ENCODE measurements around the gene RND3. TPM values are rescaled to one million over a fixed set of nuclear protein-coding genes. Genes with fewer than 3 reads are reported as not detected.

Gene RND3
- total RNA-seq, 2 experiments from 2014 or later = not detected

GRCh38 chr2:150441226-150441625, 46.2 kb downstream of the RND3 start:
- no peaks in the 10 kb centered on the region for H3K36me3 ChIP-seq (ENCODE audit: insufficient read depth, low read length)
- intact Hi-C loops (cut with micrococcal nuclease; ENCODE audit: unreplicated experiment) = no loop called here
- no peaks in the 10 kb centered on the region for H3K79me2 ChIP-seq (ENCODE audit: insufficient read depth, low read depth, low read length)
- BruUV-seq (replicated peaks) = no TSS peak
- no peak for DNase-seq (ENCODE audit: low spot score)
- H3K4me3 ChIP-seq (ENCODE audit: low read depth, low read length, poor library complexity, severe bottlenecking) = no peak overlapping the region
- TF ChIP-seq CTCF (conservative IDR thresholded peaks at IDR 0.05; ENCODE audit: low read length) = no peak
- no peak for TF ChIP-seq EZH2phosphoT487 (IDR thresholded peaks at IDR 0.05; ENCODE audit: borderline replicate concordance, low read depth, low read length)
- POLR2A ChIA-PET = no interaction called here
- no peaks in the 10 kb centered on the region for H3K9me3 ChIP-seq (ENCODE audit: low read length)
- H3K9me2 ChIP-seq (ENCODE audit: insufficient read depth, low read length) = no peaks in the 10 kb centered on the region
- H2AFZ ChIP-seq (ENCODE audit: low read length) = no peak overlapping the region
- no peaks in the 10 kb centered on the region for H4K20me1 ChIP-seq (ENCODE audit: insufficient read depth, low read length)
- CTCF ChIA-PET (ENCODE audit: unreplicated experiment) = no interaction called here
- H3K4me1 ChIP-seq (ENCODE audit: insufficient read depth, low read length, poor library complexity, severe bottlenecking) = no peaks in the 10 kb centered on the region
- no peak overlapping the region for H3K27ac ChIP-seq (ENCODE audit: low read depth, low read length, poor library complexity, severe bottlenecking)
- no peak overlapping the region for H3K4me2 ChIP-seq (ENCODE audit: low read length)

- BruUV-seq (replicated peaks) = no TSS peak
- TF ChIP-seq EZH2phosphoT487 (IDR thresholded peaks at IDR 0.05; ENCODE audit: borderline replicate concordance, low read depth, low read length) (no peak), CTCF (conservative IDR thresholded peaks at IDR 0.05; ENCODE audit: low read length) (no peak)
- no peak overlapping the region for H3K4me3 ChIP-seq (ENCODE audit: low read depth, low read length, poor library complexity, severe bottlenecking)
- H3K4me1 ChIP-seq (ENCODE audit: insufficient read depth, low read length, poor library complexity, severe bottlenecking) = no peaks in the 10 kb centered on the region
- no peak overlapping the region for H3K4me2 ChIP-seq (ENCODE audit: low read length)
- DNase-seq (ENCODE audit: low spot score) = no peak
- no peaks in the 10 kb centered on the region for H3K79me2 ChIP-seq (ENCODE audit: insufficient read depth, low read depth, low read length)
- H3K36me3 ChIP-seq (ENCODE audit: insufficient read depth, low read length) = no peaks in the 10 kb centered on the region
- no peaks in the 10 kb centered on the region for H3K9me2 ChIP-seq (ENCODE audit: insufficient read depth, low read length)
- intact Hi-C loops (cut with micrococcal nuclease; ENCODE audit: unreplicated experiment) = no loop called here
- no peak overlapping the region for H2AFZ ChIP-seq (ENCODE audit: low read length)
- no peaks in the 10 kb centered on the region for H3K9me3 ChIP-seq (ENCODE audit: low read length)
- CTCF ChIA-PET (ENCODE audit: unreplicated experiment) = no interaction called here
- no peak overlapping the region for H3K27ac ChIP-seq (ENCODE audit: low read depth, low read length, poor library complexity, severe bottlenecking)
- no peaks in the 10 kb centered on the region for H4K20me1 ChIP-seq (ENCODE audit: insufficient read depth, low read length)
- POLR2A ChIA-PET = no interaction called here
Measured at GRCh38 chr2:150438654-150439053, 48.8 kb downstream of the RND3 start.

GRCh38 chr2:150438041-150438440, 49.4 kb downstream of the RND3 start:
- DNase-seq (ENCODE audit: low spot score) = no peak
- ChIA-PET POLR2A (no interaction called here), CTCF (ENCODE audit: unreplicated experiment) (no interaction called here)
- Histone ChIP-seq H3K79me2 (ENCODE audit: insufficient read depth, low read depth, low read length) (no peaks in the 10 kb centered on the region), H3K36me3 (ENCODE audit: insufficient read depth, low read length) (no peaks in the 10 kb centered on the region), H3K9me2 (ENCODE audit: insufficient read depth, low read length) (no peaks in the 10 kb centered on the region), H3K4me1 (ENCODE audit: insufficient read depth, low read length, poor library complexity, severe bottlenecking) (no peaks in the 10 kb centered on the region), H3K4me2 (ENCODE audit: low read length) (no peak overlapping the region), H3K4me3 (ENCODE audit: low read depth, low read length, poor library complexity, severe bottlenecking) (no peak overlapping the region), H2AFZ (ENCODE audit: low read length) (no peak overlapping the region), H3K9me3 (ENCODE audit: low read length) (no peaks in the 10 kb centered on the region), H3K27ac (ENCODE audit: low read depth, low read length, poor library complexity, severe bottlenecking) (no peak overlapping the region), H4K20me1 (ENCODE audit: insufficient read depth, low read length) (no peaks in the 10 kb centered on the region)
- no peak for TF ChIP-seq CTCF (conservative IDR thresholded peaks at IDR 0.05; ENCODE audit: low read length)
- no peak for TF ChIP-seq EZH2phosphoT487 (IDR thresholded peaks at IDR 0.05; ENCODE audit: borderline replicate concordance, low read depth, low read length)
- no TSS peak for BruUV-seq (replicated peaks)
- intact Hi-C loops (cut with micrococcal nuclease; ENCODE audit: unreplicated experiment) = no loop called here
